Hepatocyte (in vitro differentiated cells): ENCODE results near the gene APBB2.

Source experiments
- EZH2 ChIP-seq: fragments of 200-600 bp; sonication (generic); IDR thresholded peaks from 2 replicates; pipeline ENCODE4 v1.6.1; 2016; ENCODE audit warnings: antibody characterized with exemption, mild to moderate bottlenecking, borderline replicate concordance
- EZH2phosphoT487 ChIP-seq: fragments of 200-600 bp; sonication (generic); IDR thresholded peaks from one replicate; pipeline ENCODE4 v1.6.1; 2018; ENCODE audit warnings: antibody characterized with exemption, mild to moderate bottlenecking, low read depth, moderate library complexity; ENCODE audit not compliant: unreplicated experiment, severe bottlenecking
- TF ChIP-seq, protein P1 (sequence below): fragments of 200-600 bp; sonication (generic); IDR thresholded peaks from 2 replicates; pipeline ENCODE4 v1.5.1; 2016; ENCODE audit warnings: antibody characterized with exemption, mild to moderate bottlenecking; ENCODE audit not compliant: poor library complexity

GRCh38 chr4:41064953-41065352 lies 149.4 kb downstream of the APBB2 start:
- TF ChIP-seq, protein P1, sequence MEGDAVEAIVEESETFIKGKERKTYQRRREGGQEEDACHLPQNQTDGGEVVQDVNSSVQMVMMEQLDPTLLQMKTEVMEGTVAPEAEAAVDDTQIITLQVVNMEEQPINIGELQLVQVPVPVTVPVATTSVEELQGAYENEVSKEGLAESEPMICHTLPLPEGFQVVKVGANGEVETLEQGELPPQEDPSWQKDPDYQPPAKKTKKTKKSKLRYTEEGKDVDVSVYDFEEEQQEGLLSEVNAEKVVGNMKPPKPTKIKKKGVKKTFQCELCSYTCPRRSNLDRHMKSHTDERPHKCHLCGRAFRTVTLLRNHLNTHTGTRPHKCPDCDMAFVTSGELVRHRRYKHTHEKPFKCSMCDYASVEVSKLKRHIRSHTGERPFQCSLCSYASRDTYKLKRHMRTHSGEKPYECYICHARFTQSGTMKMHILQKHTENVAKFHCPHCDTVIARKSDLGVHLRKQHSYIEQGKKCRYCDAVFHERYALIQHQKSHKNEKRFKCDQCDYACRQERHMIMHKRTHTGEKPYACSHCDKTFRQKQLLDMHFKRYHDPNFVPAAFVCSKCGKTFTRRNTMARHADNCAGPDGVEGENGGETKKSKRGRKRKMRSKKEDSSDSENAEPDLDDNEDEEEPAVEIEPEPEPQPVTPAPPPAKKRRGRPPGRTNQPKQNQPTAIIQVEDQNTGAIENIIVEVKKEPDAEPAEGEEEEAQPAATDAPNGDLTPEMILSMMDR = no peak
- TF ChIP-seq EZH2 (no peak), EZH2phosphoT487 (no peak)
